Activated CD8-positive, alpha-beta T cell treated with anti-CD3 and anti-CD28 coated beads, Interleukin-2, amount 10 ng/mL, durations not matched to agents 7 days and 5 days (primary cell): ENCODE data around the gene ITGA7. TPM values are rescaled to one million over a fixed set of nuclear protein-coding genes. Genes with fewer than 3 reads are reported as not detected.

Experiments
- ATAC-seq: fragments of 150-1000 bp; cut with Tn5 transposase; one replicate; pipeline ENCODE4 v1.10.0; 2021; ENCODE audit warnings: moderate library complexity
- CTCF ChIA-PET: fragments of 350-600 bp; sonication (Branson Sonifier 250); formaldehyde crosslinking; loops from one replicate; lab custom pipeline; 2021; ENCODE audit warnings: antibody characterized with exemption; lab: Charles Lee
- POLR2A ChIA-PET: fragments of 350-600 bp; sonication (Branson Sonifier 250); formaldehyde crosslinking; loops from one replicate; lab custom pipeline; 2021; ENCODE audit warnings: antibody characterized with exemption; lab: Charles Lee
- DNase-seq: peaks from one replicate; pipeline ENCODE4 v3.0.0-alpha.2; 2020
- H3K27ac Mint-ChIP-seq: one replicate; pipeline ENCODE4 v1.8.0; 2021; ENCODE audit warnings: mild to moderate bottlenecking, mixed read lengths
- H3K27me3 Mint-ChIP-seq: one replicate; pipeline ENCODE4 v1.8.0; 2021; ENCODE audit warnings: low read depth, mixed read lengths
- H3K36me3 Mint-ChIP-seq: one replicate; pipeline ENCODE4 v1.8.0; 2021; ENCODE audit warnings: low read depth, mixed read lengths
- H3K4me1 Mint-ChIP-seq: one replicate; pipeline ENCODE4 v1.8.0; 2021; ENCODE audit warnings: low read depth, mixed read lengths
- H3K4me3 Mint-ChIP-seq: one replicate; pipeline ENCODE4 v1.8.0; 2021; ENCODE audit warnings: mild to moderate bottlenecking, mixed read lengths
- H3K9me3 Mint-ChIP-seq: one replicate; pipeline ENCODE4 v1.8.0; 2022; ENCODE audit warnings: mixed read lengths; ENCODE audit not compliant: insufficient read depth
- total RNA-seq, 2 experiments: library from RNA; stranded (reverse); gene quantifications; one replicate each; pipeline ENCODE4 v1.2.3, GENCODE V29; 2021

Gene ITGA7
- total RNA-seq, 2 experiments from 2014 or later = 2.0 to 4.2 TPM

DNA sequence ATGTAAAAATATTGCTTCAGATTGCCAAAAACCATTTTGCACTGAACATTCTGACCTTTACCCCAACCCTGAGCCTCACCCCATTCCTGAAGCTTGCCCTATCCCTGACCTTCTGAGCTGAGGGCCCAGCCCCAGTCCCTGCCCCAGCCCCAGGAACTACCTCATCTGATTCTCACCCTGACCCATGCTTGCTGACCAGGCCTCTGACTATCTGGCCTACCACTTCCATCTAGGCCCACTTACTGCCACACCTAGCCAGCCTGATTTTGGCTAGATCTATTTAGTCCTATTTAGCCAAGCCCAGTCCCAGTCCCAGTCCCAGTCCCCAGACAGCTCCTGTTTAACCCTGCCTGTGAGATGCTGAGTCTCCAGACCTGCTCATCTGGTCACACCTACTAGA lies 37.4 kb downstream of the ITGA7 start:
- DNase-seq (no peak), ATAC-seq (no peak)
- H3K4me3 Mint-ChIP-seq = no peak overlapping the region
- ChIA-PET CTCF (interaction anchor here (4.1 kb wide), 1 partner anchor 14 kb away, joined by 17 read pairs; no protein-coding TSS in a partner anchor), POLR2A (no interaction called here)
- no peak overlapping the region for H3K27ac Mint-ChIP-seq
- H3K4me1 Mint-ChIP-seq = no peaks in the 10 kb centered on the region
- H3K36me3 Mint-ChIP-seq = no peaks in the 10 kb centered on the region
- H3K9me3 Mint-ChIP-seq = no peaks in the 10 kb centered on the region
- peaks cover 14% of the 10 kb centered on the region for H3K27me3 Mint-ChIP-seq

DNA sequence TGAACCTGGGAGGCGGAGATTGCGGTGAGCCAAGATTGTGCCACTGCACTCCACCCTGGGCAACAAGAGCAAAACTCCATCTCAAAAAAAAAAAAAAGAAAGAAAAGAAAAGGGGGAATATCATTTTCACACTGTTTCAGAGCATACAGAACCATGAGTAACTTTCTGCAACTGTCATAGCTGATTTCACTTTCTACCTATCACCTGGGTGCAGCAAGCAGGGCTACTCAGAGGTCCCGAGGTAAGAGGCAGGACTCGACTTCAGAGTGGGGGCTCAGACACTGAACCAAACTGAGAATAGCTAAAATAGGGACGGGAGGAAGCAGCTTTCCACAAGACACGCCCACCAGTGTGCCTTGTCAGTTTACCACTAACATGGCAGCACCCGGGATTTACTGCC lies 41.2 kb downstream of the ITGA7 start:
- ATAC-seq (no peak), DNase-seq (no peak)
- Mint-ChIP-seq H3K36me3 (no peaks in the 10 kb centered on the region), H3K4me3 (no peak overlapping the region), H3K27ac (no peak overlapping the region), H3K9me3 (no peaks in the 10 kb centered on the region), H3K27me3 (peaks cover 8% of the 10 kb centered on the region), H3K4me1 (no peaks in the 10 kb centered on the region)
- ChIA-PET POLR2A (no interaction called here), CTCF (interaction anchor here (2.1 kb wide), 1 partner anchor 10 kb away, joined by 10 read pairs; no protein-coding TSS in a partner anchor)

DNA sequence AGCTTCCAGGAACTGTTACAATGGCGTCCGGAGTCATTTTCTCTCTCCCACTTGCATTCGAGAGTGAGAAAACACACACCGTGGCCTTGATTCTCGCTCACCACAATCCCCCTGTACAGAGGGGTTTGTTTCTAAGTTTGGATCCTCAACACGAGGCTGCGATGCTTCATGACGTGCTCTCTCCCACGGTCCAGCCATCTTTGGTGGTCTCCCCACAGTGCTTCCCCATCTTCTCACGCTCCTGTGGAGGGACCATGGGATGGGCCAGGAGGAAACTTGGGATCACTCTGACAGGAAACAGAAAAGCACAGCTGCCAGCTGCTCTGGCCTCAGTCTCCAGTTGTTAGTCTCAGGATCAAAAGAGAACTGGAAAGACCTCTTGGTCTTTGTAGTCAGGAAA lies 42.9 kb downstream of the ITGA7 start:
- Mint-ChIP-seq H3K4me1 (no peaks in the 10 kb centered on the region), H3K27me3 (peaks cover 10% of the 10 kb centered on the region), H3K9me3 (no peaks in the 10 kb centered on the region), H3K36me3 (no peaks in the 10 kb centered on the region), H3K27ac (no peak overlapping the region), H3K4me3 (no peak overlapping the region)
- no peak for DNase-seq
- CTCF ChIA-PET = interaction anchor here (1.5 kb wide), 1 partner anchor 9 kb away, joined by 6 read pairs; no protein-coding TSS in a partner anchor
- POLR2A ChIA-PET = no interaction called here
- ATAC-seq = no peak

DNA sequence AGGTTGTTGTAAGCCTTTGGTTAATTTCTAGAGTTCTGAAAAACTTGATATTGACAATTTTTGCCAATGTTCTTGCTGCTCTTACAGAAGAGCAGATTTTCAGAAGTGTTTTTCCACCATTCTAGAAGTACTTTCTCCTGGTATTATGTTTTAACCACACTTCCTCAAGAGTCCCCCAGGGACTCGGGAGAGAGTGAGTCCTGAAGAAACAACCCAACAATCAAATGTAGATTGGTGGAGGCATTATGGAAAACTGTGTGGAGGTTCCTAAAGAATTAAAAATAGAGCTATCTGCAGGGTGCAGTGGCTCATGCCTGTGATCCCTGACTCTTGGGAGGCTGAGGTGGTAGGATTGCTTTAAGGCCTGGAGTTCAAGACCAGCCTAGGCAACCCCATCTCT lies 44.3 kb downstream of the ITGA7 start:
- DNase-seq = no peak
- ATAC-seq = no peak
- POLR2A ChIA-PET = interaction anchor here (1.0 kb wide), 1 partner anchor 27 kb away, joined by 3 read pairs; the partner anchor contains the start of gene OR10P1
- Mint-ChIP-seq H3K4me3 (no peak overlapping the region), H3K9me3 (no peaks in the 10 kb centered on the region), H3K27ac (no peak overlapping the region), H3K36me3 (no peaks in the 10 kb centered on the region), H3K27me3 (peaks cover 15% of the 10 kb centered on the region), H3K4me1 (no peaks in the 10 kb centered on the region)
- CTCF ChIA-PET = interaction anchor here (1.0 kb wide), 1 partner anchor 17 kb away, joined by 4 read pairs; no protein-coding TSS in a partner anchor

DNA sequence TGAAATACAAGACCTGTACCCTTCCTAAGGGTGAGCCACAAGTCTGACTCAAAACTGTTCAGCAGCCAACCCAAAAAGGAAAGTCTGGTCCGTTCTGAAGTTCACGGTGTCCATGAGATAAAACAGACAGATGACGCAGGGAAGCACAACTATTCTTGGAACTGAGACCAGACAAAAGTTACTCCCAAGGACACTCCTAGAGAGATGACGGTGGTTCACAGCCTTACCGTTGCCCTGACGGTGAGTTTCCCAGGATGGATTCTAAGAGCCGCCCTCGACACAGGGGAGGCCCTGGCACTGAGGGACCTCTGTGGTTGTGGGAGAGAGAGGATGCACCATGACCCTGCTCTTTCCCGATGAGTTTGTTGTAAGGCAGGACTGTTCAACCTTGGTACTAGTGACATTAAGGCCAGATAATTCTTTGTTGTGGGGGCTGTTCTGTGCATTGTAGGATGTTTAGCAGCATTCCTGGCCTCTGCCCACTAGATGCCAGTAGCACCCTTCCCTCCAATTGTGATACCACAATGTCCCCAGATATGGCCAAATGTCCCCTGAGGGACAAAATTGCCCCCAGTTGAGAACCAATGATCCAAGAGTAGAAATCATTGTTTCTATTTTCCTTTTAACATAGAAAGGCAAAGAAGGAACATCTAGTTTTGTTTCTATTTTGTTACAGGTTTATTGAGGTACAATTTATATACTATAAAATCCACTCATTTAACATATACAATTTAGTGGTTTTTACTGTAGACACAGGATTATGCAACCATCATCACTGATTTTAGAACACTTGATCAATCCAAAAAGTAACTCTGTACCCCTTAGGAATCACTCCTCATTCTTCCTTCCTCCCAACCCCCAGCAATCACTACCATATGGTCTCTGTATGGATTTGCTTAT lies 48.0 kb downstream of the ITGA7 start:
- DNase-seq (no peak), ATAC-seq (no peak)
- no peaks in the 10 kb centered on the region for H3K4me1 Mint-ChIP-seq
- peaks cover 16% of the 10 kb centered on the region for H3K27me3 Mint-ChIP-seq
- no peak overlapping the region for H3K27ac Mint-ChIP-seq
- no peak overlapping the region for H3K4me3 Mint-ChIP-seq
- ChIA-PET CTCF (interaction anchor here (0.7 to 5.7 kb wide), 2 partner anchors 14 to 77 kb away, joined by 3 to 112 read pairs; no protein-coding TSS in a partner anchor), POLR2A (no interaction called here)
- no peaks in the 10 kb centered on the region for H3K9me3 Mint-ChIP-seq
- no peaks in the 10 kb centered on the region for H3K36me3 Mint-ChIP-seq

DNA sequence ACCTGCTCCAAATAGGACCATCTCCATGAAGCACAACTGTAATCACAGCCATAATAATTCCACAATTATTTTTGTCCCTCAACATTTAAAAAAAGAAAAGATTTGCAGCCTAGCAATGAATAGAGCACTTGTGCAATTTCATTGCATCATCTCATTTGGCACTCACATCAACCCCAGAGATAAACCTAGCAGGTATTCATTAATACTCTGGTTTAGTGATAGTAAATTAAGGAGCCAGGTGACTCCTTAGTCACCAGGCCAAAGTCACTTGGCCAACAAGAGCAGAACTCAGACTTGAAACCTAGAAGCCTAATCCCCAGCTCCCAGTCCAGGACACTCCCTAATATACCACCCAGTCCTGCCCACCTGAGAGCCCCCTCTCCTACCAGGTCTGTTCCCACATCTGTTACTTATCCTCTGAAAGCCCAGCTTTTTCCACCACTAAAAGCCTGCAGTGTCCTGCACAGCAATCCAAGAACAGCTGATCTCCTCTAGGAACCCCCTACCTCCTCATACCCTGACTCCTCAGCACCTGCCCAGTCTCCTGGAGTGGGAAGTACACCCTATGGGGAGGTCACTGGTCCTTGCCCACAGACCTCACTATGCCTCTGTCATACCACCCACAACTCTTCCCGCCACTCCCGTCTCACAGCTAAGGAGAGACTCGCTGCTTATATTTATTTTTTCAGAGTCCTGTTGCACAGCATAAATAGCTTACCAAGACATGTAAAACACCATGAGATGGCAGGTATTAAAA lies 48.9 kb downstream of the ITGA7 start:
- Mint-ChIP-seq H3K27ac (no peak overlapping the region), H3K9me3 (no peaks in the 10 kb centered on the region), H3K4me3 (no peak overlapping the region), H3K4me1 (no peaks in the 10 kb centered on the region), H3K36me3 (no peaks in the 10 kb centered on the region), H3K27me3 (peaks cover 14% of the 10 kb centered on the region)
- CTCF ChIA-PET = interaction anchor here (1.2 to 5.7 kb wide), 3 partner anchors 13 to 39 kb away, joined by 4 to 112 read pairs (median 29); no protein-coding TSS in a partner anchor
- POLR2A ChIA-PET = no interaction called here
- ATAC-seq (no peak), DNase-seq (no peak)

DNA sequence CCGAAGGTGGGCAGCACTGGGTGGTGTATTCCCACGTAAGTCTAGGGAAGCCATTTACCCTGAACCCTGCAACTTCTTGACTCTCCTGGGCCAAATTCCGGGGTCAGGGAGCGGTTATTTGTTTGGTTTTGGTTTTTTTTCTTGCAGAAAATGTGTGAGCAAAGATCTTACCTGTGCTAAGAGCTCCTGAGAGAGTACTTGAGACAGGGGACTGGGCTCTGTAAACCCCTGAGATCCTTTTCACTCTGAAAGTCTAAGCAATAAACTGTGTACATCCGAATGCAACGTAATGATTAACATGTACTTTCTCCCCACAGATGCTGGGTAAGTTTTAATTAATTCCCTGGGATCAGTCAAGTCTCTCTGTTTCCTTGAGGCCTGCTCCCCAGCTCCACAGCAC lies 49.5 kb downstream of the ITGA7 start:
- POLR2A ChIA-PET = no interaction called here
- Mint-ChIP-seq H3K27me3 (peaks cover 13% of the 10 kb centered on the region), H3K4me3 (no peak overlapping the region), H3K9me3 (no peaks in the 10 kb centered on the region), H3K27ac (no peak overlapping the region), H3K4me1 (no peaks in the 10 kb centered on the region), H3K36me3 (no peaks in the 10 kb centered on the region)
- ATAC-seq (no peak), DNase-seq (no peak)
- CTCF ChIA-PET = interaction anchor here (1.2 to 5.7 kb wide), 5 partner anchors 13 to 71 kb away, joined by 4 to 112 read pairs (median 11); partner anchors contain the start of gene CD63

DNA sequence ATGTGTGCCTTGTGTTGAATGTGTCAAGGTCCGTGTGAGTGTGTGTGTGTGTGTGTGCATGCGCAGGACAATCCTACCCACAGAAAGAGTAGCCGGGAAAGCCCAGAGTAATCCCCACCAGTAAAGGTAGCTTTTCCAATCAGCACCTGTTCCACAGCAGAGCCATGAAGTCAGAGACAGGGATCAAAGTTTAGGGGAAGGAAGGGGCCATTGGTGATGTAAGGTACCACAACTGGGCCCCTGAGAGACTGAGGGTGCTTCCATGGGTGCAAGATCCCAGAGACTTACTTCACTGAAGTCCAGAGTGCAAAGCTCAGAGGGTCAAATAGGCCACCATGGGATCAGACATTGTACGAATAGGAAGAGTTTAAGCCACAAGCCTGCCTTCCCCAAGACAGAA lies 50.5 kb downstream of the ITGA7 start:
- no peaks in the 10 kb centered on the region for H3K36me3 Mint-ChIP-seq
- H3K4me1 Mint-ChIP-seq = peaks cover 2% of the 10 kb centered on the region
- H3K27me3 Mint-ChIP-seq = peaks cover 8% of the 10 kb centered on the region
- no peak overlapping the region for H3K4me3 Mint-ChIP-seq
- CTCF ChIA-PET = interaction anchor here (0.9 to 5.7 kb wide), 19 partner anchors 12 to 659 kb away, joined by 3 to 112 read pairs (median 5); partner anchors contain the start of gene CD63
- no peak overlapping the region for H3K27ac Mint-ChIP-seq
- no peak for ATAC-seq
- H3K9me3 Mint-ChIP-seq = no peaks in the 10 kb centered on the region
- POLR2A ChIA-PET = interaction anchor here (0.6 kb wide), 1 partner anchor 48 kb away, joined by 3 read pairs; no protein-coding TSS in a partner anchor
- no peak for DNase-seq

GRCh38 chr12:55654511-55655214 lies 53.0 kb downstream of the ITGA7 start:
- POLR2A ChIA-PET = no interaction called here
- no peak for DNase-seq

DNA sequence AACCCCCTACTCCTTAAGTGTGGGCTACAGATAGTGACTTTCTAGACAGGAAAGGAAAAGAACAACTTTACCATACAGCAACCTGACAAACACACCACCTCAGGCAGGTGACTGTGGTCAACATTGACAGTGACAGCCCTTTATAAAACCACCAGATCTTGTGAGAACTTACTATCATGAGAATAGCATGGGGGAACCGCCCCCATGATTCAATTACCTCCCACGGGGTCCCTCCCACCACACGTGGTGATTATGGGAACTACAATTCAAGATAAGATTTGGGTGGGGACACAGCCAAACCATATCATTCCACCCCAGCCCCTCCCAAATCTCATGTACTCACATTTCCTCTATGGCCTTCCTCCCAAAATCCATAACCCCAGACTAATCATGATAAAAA lies 54.7 kb downstream of the ITGA7 start:
- Mint-ChIP-seq H3K36me3 (no peaks in the 10 kb centered on the region), H3K4me3 (no peak overlapping the region), H3K9me3 (peaks cover 5% of the 10 kb centered on the region), H3K4me1 (peaks cover 2% of the 10 kb centered on the region), H3K27me3 (no peaks in the 10 kb centered on the region), H3K27ac (no peak overlapping the region)
- CTCF ChIA-PET = no interaction called here
- DNase-seq = peak; percentile 27
- ATAC-seq = no peak
- POLR2A ChIA-PET = no interaction called here

More at GRCh38 chr12:55654511-55655214, 53.0 kb downstream of the ITGA7 start:
- no peak for ATAC-seq
- Mint-ChIP-seq H3K9me3 (peaks cover 5% of the 10 kb centered on the region), H3K27ac (no peak overlapping the region), H3K4me3 (no peak overlapping the region), H3K4me1 (peaks cover 2% of the 10 kb centered on the region), H3K36me3 (no peaks in the 10 kb centered on the region), H3K27me3 (peaks cover 6% of the 10 kb centered on the region)
- CTCF ChIA-PET = interaction anchor here (2.0 to 5.7 kb wide), 2 partner anchors 9 to 19 kb away, joined by 12 to 112 read pairs; no protein-coding TSS in a partner anchor

DNA sequence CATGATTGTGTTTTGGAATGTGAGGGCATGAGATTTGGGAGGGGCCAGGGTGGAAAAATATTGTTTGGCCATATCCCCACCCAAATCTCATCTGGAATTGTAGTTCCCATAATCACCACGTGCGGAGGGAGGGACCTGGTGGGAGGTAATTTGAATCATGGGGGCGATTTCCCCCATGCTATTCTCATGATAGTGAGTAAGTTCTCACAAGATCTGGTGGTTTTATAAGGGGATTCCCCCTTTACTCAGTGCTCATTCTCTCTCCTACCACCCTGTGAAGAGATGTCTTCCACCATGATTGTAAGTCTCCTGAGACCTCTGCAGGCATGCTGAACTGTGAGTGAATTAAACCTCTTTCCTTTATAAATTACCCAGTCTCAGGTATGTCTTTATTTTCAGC lies 55.4 kb downstream of the ITGA7 start:
- no peak for DNase-seq
- CTCF ChIA-PET = no interaction called here
- H3K36me3 Mint-ChIP-seq = no peaks in the 10 kb centered on the region
- peaks cover 2% of the 10 kb centered on the region for H3K4me1 Mint-ChIP-seq
- POLR2A ChIA-PET = no interaction called here
- no peak for ATAC-seq
- no peak overlapping the region for H3K27ac Mint-ChIP-seq
- H3K9me3 Mint-ChIP-seq = peaks cover 5% of the 10 kb centered on the region
- H3K27me3 Mint-ChIP-seq = no peaks in the 10 kb centered on the region
- no peak overlapping the region for H3K4me3 Mint-ChIP-seq
